ENCODE data around the gene KLHL30. TPM values are rescaled to one million over a fixed set of nuclear protein-coding genes. Genes with fewer than 3 reads are reported as not detected.

The KLHL30 gene
- total RNA-seq, 1 donor: under 0.01 TPM

GRCh38 chr2:238180554-238180953 is 42.1 kb downstream of the KLHL30 start:
- TF ChIP-seq CTCF (IDR thresholded peaks at IDR 0.05; ENCODE audit: extremely low read depth, low read depth, low read length): no peak
- H3K27me3 ChIP-seq (ENCODE audit: insufficient read depth, low read length): no peaks in the 10 kb centered on the region
- no peaks in the 10 kb centered on the region for H3K9me3 ChIP-seq (ENCODE audit: low read depth, low read length)
- no peaks in the 10 kb centered on the region for H4K20me1 ChIP-seq (ENCODE audit: insufficient read depth, low read length)
- H3K79me2 ChIP-seq (ENCODE audit: insufficient read depth, low read length): peaks cover 3% of the 10 kb centered on the region
- DNase-seq (ENCODE audit: insufficient read length, low spot score, missing footprints): no peak
- peaks cover 6% of the 10 kb centered on the region for H3K4me1 ChIP-seq (ENCODE audit: insufficient read depth, low read length)
- H2AFZ ChIP-seq (ENCODE audit: low read length): no peak overlapping the region
- H3K4me3 ChIP-seq (ENCODE audit: insufficient read depth, low read length): no peak overlapping the region
- H3K27ac ChIP-seq (ENCODE audit: low read depth, low read length): no peak overlapping the region
- H3K36me3 ChIP-seq (ENCODE audit: insufficient read depth, low read length): peaks cover 78% of the 10 kb centered on the region
- no peak overlapping the region for H3K4me2 ChIP-seq (ENCODE audit: insufficient read depth, low read length)

- no peak for TF ChIP-seq CTCF (IDR thresholded peaks at IDR 0.05; ENCODE audit: extremely low read depth, low read depth, low read length)
- Histone ChIP-seq H3K27ac (ENCODE audit: low read depth, low read length) (no peak overlapping the region), H3K9me3 (ENCODE audit: low read depth, low read length) (no peaks in the 10 kb centered on the region), H3K79me2 (ENCODE audit: insufficient read depth, low read length) (peaks cover 3% of the 10 kb centered on the region), H3K27me3 (ENCODE audit: insufficient read depth, low read length) (no peaks in the 10 kb centered on the region), H2AFZ (ENCODE audit: low read length) (no peak overlapping the region), H4K20me1 (ENCODE audit: insufficient read depth, low read length) (no peaks in the 10 kb centered on the region), H3K4me2 (ENCODE audit: insufficient read depth, low read length) (no peak overlapping the region), H3K36me3 (ENCODE audit: insufficient read depth, low read length) (peaks cover 87% of the 10 kb centered on the region), H3K4me1 (ENCODE audit: insufficient read depth, low read length) (peaks cover 6% of the 10 kb centered on the region), H3K4me3 (ENCODE audit: insufficient read depth, low read length) (no peak overlapping the region)
- DNase-seq (ENCODE audit: insufficient read length, low spot score, missing footprints): no peak
Observed at GRCh38 chr2:238182362-238182761, 43.9 kb downstream of the KLHL30 start.

GRCh38 chr2:238183821-238184220 is 45.4 kb downstream of the KLHL30 start:
- no peak for TF ChIP-seq CTCF (IDR thresholded peaks at IDR 0.05; ENCODE audit: extremely low read depth, low read depth, low read length)
- DNase-seq (ENCODE audit: insufficient read length, low spot score, missing footprints): peak; percentile 89
- H3K4me2 ChIP-seq (ENCODE audit: insufficient read depth, low read length): no peak overlapping the region

GRCh38 chr2:238187618-238188548 is 49.4 kb downstream of the KLHL30 start:
- Histone ChIP-seq H2AFZ (ENCODE audit: low read length) (no peak overlapping the region), H4K20me1 (ENCODE audit: insufficient read depth, low read length) (no peaks in the 10 kb centered on the region), H3K9me3 (ENCODE audit: low read depth, low read length) (no peaks in the 10 kb centered on the region), H3K27ac (ENCODE audit: low read depth, low read length) (no peak overlapping the region), H3K27me3 (ENCODE audit: insufficient read depth, low read length) (no peaks in the 10 kb centered on the region), H3K79me2 (ENCODE audit: insufficient read depth, low read length) (peaks cover 10% of the 10 kb centered on the region), H3K4me2 (ENCODE audit: insufficient read depth, low read length) (no peak overlapping the region), H3K4me1 (ENCODE audit: insufficient read depth, low read length) (peaks cover 6% of the 10 kb centered on the region), H3K36me3 (ENCODE audit: insufficient read depth, low read length) (peaks cover 81% of the 10 kb centered on the region), H3K4me3 (ENCODE audit: insufficient read depth, low read length) (no peak overlapping the region)
- no peak for DNase-seq (ENCODE audit: insufficient read length, low spot score, missing footprints)
- no peak for TF ChIP-seq CTCF (IDR thresholded peaks at IDR 0.05; ENCODE audit: extremely low read depth, low read depth, low read length)

More at GRCh38 chr2:238183821-238184220, 45.4 kb downstream of the KLHL30 start:
- peaks cover 87% of the 10 kb centered on the region for H3K36me3 ChIP-seq (ENCODE audit: insufficient read depth, low read length)
- peaks cover 5% of the 10 kb centered on the region for H3K79me2 ChIP-seq (ENCODE audit: insufficient read depth, low read length)
- peaks cover 6% of the 10 kb centered on the region for H3K4me1 ChIP-seq (ENCODE audit: insufficient read depth, low read length)
- H3K9me3 ChIP-seq (ENCODE audit: low read depth, low read length): no peaks in the 10 kb centered on the region
- H3K27ac ChIP-seq (ENCODE audit: low read depth, low read length): peak overlapping the region; percentile 45
- H3K4me3 ChIP-seq (ENCODE audit: insufficient read depth, low read length): no peak overlapping the region
- H3K27me3 ChIP-seq (ENCODE audit: insufficient read depth, low read length): no peaks in the 10 kb centered on the region
- no peaks in the 10 kb centered on the region for H4K20me1 ChIP-seq (ENCODE audit: insufficient read depth, low read length)
- no peak overlapping the region for H2AFZ ChIP-seq (ENCODE audit: low read length)
